NCI-H748 treated with DMSO at 0.1 percent for 48 hours (cell line): ENCODE results near the gene SAMD10.
"Not testable (repeated sequence)": the region's sequence is repeated elsewhere in the genome, so short reads cannot be mapped to it uniquely, and the experiment has no call there.

Experiments used
- DNase-seq: peaks from one replicate; lab custom pipeline; 2025; lab: John Stamatoyannopoulos, UW

The SAMD10 gene

DNA sequence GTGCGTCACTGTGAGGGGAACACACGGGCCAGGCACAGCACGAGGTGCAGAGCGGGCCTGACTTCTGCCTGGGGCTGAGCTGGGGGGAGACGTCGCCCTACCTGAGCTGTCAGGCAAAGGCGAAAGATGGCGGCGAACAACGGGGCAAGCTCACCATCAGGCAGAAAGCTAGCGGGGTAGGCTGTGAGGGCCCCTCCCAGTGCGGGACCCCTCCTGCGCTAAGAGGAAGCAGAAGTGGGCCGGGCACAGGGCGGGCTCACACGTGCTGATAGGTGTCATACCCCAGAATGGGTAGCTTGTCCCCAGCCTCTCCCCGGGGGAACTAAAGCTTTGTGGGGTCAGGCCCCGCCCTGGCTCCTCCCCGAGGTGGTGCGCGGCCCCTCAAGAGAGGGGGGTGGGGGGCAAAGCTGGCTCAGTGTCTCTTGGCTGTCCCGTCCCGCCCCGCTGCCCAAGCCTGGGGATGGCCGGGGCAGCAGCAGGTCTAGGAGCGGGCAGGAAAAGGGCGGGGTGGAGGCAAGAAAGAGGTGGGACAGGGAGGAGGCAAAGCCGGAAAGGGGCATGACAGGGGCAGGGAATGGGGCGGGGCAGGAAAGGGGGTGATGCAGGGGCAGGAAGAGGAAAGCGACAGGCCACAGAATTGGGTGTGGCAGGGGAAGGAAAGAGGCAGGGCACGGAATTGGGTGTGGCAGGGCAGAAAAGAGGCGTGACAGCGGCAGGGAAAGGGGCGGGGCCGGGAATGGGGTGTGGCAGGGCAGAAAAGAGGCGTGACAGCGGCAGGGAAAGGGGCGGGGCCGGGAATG, 38.0 kb downstream of the SAMD10 start:
- DNase-seq = no peak

DNA sequence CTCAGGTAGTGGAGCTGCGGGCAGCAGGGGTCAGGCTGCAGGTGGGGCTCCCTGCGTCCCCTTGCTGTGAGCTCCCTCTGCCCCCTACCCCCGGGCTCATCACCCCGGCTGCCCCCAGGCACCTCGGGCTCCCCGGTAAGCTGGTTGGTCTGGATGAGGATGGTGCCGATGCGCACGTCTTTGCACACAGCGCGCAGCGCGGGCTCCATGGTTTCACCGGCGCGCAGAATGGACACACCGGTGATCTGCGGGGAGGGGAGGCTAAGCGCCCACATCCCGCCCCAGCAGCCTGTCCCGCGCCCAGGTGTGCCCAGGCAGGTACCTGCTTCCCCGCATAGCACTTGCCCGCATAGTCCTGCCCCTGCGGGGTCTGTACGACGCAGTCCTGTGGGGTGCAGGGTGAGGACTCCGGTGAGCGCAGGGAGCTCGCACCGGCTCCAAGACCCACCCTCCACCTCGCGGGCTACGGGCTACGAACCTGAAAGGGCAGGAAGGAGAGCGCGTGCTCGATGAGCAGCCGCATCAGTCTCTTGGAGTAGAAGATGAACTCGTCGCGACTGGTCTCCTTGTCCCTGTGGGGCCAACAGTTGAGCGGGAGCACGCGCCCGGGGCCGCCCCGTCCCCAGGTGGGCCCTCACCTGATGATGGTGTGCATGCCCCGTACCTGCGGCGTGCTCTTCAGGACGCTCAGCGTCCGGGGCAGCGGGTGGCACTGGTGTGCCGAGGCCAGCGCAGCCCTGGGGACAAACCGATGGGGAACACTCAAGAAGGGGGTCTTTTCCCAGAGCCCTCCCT, 38.8 kb downstream of the SAMD10 start:
- DNase-seq = no peak

- DNase-seq = no peak
Measured at GRCh38 chr20:63940071-63940471, 39.4 kb downstream of the SAMD10 start.

DNA sequence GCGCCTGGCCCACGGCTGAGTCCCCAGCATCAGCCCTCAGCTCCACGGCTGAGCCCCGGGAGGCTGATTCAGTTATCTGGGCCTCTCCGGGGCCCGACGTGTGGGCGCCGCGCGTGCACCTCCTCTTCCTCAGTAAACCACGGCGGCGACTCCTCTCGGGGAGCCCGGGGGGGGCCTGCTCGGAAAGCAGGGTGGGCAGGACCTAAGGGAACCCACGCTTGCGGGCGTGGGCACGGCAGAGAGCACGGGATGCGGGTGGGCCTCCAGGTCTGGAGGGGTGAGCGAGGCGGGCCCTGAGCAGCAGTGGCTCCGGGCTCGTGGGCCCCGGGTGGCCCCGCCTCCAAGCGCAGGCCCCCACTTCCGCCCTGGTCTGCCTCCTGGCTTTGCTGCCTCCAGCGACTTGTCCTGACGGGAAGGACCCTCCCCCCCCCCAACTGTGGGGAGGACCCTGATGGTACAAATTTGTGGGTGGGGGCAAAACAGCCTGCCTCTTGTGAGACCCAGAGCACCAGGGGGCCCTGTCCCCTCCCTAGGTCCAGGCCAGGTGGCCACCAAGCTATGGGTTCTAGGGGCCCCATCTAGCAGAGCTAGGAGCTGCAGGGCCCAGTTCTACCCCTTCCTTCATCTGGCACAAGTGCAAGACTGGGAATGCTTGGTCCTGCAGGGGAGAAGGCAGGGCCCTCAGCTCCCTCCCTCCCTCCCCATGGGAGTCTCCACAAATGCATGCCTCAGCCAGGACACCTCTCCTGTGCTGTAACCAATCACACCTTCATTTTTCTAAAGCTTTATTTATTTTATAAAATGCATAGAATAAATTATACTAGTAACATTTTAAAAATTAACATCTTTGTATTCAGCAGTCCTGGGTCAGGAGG, 40.1 kb downstream of the SAMD10 start:
- no peak for DNase-seq

GRCh38 chr20:63937596-63937995, 41.8 kb downstream of the SAMD10 start:
- no peak for DNase-seq

- no peak for DNase-seq
Measured at GRCh38 chr20:63935447-63935846, 44.0 kb downstream of the SAMD10 start.

DNA sequence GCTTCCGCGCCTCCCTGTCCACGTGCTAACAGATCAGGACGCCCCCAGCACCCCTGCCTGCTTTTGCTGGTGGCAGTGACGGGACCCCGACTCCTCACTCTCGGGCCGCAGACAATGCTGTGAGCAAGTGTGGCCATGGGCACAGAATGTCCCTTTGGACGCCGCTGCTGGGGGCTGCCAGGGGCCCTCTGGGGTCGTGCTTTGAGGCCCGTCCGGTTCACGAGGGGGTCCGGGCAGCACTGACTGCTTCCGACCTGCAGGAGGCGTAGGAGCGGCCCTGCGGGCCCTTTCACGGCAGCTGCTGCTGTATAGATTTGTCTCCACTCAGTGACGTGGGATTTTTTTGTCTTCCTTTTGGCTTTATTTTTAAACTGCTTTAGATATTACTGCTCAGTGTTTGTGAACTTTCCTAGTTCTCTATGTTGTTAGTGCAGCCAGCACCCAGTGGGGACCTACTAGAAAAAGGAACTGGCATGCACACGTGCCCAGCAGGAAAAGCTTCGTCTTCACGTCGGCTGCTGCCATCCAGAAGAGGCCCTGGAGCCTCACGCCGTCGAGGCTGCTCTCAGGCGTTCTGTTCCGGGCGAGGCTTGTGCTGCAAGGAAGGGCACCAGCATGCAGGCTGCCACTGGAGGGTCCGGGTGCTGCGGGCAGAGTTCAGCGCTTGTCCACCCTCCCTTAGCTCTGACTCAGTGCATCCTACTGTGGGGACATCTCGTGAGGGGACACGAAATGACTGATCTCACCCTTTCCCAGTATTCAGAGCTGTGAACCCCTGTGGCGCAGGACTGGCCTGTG, 45.0 kb downstream of the SAMD10 start:
- DNase-seq = no peak

DNA sequence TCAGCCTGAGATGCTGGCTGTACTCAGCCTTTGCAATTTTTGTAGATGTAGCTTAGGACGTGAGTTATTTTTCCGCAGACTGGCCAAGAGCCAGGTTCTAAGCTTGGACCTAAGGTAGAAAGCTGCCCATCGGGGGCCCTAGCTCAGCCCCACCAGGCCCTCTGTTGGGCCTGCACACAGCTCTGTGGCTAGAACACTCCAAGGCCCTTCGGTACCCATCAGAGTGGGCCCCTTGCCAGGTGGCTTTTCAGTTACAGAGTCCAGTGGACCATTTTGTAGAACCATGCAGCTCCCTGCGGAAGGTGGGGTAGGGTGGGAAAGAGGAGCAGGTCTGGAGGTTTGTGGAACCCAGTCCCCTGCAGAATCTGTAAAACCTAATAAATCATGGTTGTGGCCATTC, 45.8 kb downstream of the SAMD10 start:
- DNase-seq = no peak

DNA sequence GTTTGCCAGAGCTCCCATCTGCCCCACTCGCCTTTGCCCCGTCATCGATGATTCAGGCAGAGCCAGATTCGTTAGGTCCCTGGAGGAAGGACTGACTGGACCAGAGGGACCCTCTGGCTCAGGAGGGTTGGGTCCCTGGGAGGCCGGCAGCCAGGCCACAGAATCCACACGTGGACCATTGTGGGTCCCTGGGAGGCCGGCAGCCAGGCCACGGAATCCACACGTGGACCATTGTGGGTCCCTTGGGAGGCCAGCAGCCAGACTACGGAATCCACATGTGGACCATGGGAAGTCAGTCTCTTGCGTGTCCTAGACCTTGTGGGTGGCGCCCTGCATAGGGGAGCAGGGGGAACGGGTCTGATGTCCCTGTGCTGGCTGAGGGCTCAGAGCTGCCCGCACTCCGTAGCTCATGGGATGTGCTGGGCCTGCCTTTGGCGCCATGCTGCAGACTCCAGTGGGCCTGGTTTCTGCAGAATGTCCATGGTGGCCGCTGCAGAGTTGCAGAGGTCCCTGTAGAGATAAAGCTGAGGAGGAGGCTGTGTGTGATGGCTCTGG, 46.8 kb downstream of the SAMD10 start:
- no peak for DNase-seq

GRCh38 chr20:63931735-63932134, 47.7 kb downstream of the SAMD10 start:
- DNase-seq = no peak

DNA sequence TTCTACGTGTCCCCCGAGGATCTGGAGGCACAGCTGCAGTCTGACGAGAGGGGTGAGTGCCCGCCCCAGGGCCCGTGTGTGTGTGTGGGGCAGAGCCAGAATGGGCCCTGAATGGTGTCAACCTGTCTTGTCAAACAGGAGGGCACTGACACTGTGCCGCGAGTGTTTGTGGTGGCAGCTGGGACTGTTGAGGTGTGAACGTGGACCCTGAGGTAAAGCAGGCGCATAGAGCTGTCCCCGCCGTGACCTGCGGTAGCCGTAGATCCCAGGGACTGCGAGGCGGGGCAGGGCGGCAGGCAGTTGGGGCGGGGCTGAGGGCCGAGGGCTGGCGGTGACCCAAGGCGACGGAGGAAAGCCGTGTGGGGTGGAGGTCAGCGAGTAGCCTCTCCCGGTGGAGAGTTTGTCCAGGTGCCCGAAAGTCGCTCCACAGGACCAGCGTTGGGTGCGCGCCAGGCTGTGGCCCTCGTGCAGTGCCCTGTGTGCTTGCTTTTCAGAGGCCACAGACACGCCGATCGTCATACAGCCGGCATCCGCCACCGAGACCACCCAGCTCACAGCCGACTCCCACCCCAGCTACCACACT, 48.4 kb downstream of the SAMD10 start:
- no peak for DNase-seq

DNA sequence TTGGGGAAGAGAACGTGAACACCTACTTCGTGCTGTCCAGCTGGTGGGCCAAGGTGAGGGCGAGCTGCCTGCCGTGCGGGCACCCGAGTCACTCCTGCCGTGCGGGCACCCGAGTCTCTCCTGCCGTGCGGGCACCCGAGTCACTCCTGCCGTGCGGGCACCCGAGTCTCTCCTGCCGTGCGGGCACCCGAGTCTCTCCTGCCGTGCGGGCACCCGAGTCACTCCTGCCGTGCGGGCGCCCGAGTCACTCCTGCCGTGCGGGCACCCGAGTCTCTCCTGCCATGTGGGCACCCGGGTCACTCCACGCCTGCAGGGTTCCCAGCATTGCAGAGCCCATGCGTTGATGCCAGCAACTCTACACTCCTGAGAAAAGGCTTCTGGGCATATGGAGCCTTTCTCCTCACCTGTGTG, 50.0 kb downstream of the SAMD10 start:
- not testable (repeated sequence) for DNase-seq

- DNase-seq = no peak
Measured at GRCh38 chr20:63929071-63929470, 50.4 kb downstream of the SAMD10 start.

DNA sequence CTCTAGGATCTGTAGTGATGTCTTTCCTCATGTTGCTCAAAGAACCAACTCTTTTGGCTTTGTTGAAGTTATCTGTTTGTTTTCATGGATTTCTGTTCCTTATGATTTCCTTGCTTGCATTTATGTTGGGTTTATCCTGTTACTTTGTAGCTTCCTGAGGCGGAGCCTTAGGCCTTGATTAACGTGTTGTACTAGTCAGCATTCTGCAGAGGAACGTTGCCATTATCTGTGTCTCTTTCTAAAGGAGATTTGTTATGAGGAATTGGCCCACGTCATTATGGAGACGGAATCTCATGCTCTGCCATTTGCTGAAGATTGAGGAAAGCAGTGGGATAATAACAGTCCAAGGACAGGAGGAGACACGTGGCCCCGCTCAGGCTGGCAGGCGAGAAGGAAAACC, 53.1 kb downstream of the SAMD10 start:
- no peak for DNase-seq

- no peak for DNase-seq
Measured at GRCh38 chr20:63924241-63924640, 55.2 kb downstream of the SAMD10 start.
